Panc1 (cell line): ENCODE measurements around the gene NUP188. TPM values are rescaled to one million over a fixed set of nuclear protein-coding genes. Genes with fewer than 3 reads are reported as not detected.

Source experiments
- ATAC-seq: fragments of 200-7000 bp; cut with Tn5 transposase; 2 replicates; pipeline ENCODE4 v1.9.1; 2020; ENCODE audit warnings: mild to moderate bottlenecking, moderate library complexity
- BruUV-seq: library from RNA; stranded (reverse); fragments of 400-500 nt; replicated peaks from 2 replicates; lab custom pipeline; 2021; lab: Mats Ljungman, UMichigan
- CTCF ChIA-PET: fragments of 300-600 bp; sonication (Branson Sonifier 250); formaldehyde crosslinking; loops from one replicate; lab custom pipeline; 2022; ENCODE audit warnings: antibody characterized with exemption; lab: Charles Lee
- POLR2A ChIA-PET: fragments of 300-600 bp; sonication (Branson Sonifier 250); formaldehyde crosslinking; loops from one replicate; lab custom pipeline; 2022; ENCODE audit warnings: antibody characterized with exemption; lab: Charles Lee
- DNase-seq: peaks from one replicate; pipeline ENCODE4 v3.0.0-alpha.2; 2010; ENCODE audit warnings: low read depth, low spot score
- H3K27ac ChIP-seq: 2 replicates; pipeline ENCODE4 v1.5.1; 2011; ENCODE audit warnings: mild to moderate bottlenecking, low read length, inconsistent platforms
- H3K27me3 ChIP-seq: fragments of 200-500 bp; sonication (Bioruptor generic); 2 replicates; pipeline ENCODE4 v1.6.0; 2014; ENCODE audit warnings: low read length, inconsistent platforms; ENCODE audit not compliant: control insufficient read depth, insufficient read depth
- H3K36me3 ChIP-seq: fragments of 200-500 bp; sonication (Bioruptor generic); 2 replicates; pipeline ENCODE4 v1.5.1; 2014; ENCODE audit warnings: inconsistent platforms, mild to moderate bottlenecking, low read length, moderate library complexity; ENCODE audit not compliant: control insufficient read depth, insufficient read depth
- H3K4me1 ChIP-seq: 2 replicates; pipeline ENCODE4 v1.5.1; 2011; ENCODE audit warnings: inconsistent platforms, mild to moderate bottlenecking, low read length, moderate library complexity; ENCODE audit not compliant: control insufficient read depth, insufficient read depth
- H3K4me3 ChIP-seq, 2 experiments: 2 replicates each; pipeline ENCODE4 v1.5.1; 2011 to 2012; ENCODE audit warnings: low read depth in 2 of 2, low read length in 2 of 2, mild to moderate bottlenecking in 2 of 2, inconsistent platforms in 1 of 2, moderate library complexity in 1 of 2
- H3K9me3 ChIP-seq: fragments of 200-500 bp; sonication (Bioruptor generic); 2 replicates; pipeline ENCODE4 v1.5.1; 2014; ENCODE audit warnings: low read depth, mild to moderate bottlenecking, inconsistent platforms, low read length, moderate library complexity; ENCODE audit not compliant: control insufficient read depth, insufficient read depth
- CTCF ChIP-seq: fragments of 450-650 bp; IDR thresholded peaks from 2 replicates; pipeline ENCODE4 v1.5.1; 2017; ENCODE audit warnings: mild to moderate bottlenecking
- POLR2AphosphoS5 ChIP-seq: IDR thresholded peaks from 2 replicates; pipeline ENCODE4 v1.6.1; 2012; ENCODE audit warnings: mild to moderate bottlenecking, low read depth, low read length, moderate library complexity
- REST ChIP-seq, 2 experiments: IDR thresholded peaks; 2 replicates each; pipeline ENCODE4 v1.6.1; 2011 to 2012; ENCODE audit warnings: low read depth in 2 of 2, control low read depth in 1 of 2, low read length in 1 of 2, mild to moderate bottlenecking in 1 of 2, moderate library complexity in 1 of 2; ENCODE audit not compliant: insufficient read depth in 1 of 2
- SIN3A ChIP-seq: IDR thresholded peaks from 2 replicates; pipeline ENCODE4 v1.6.1; 2012; ENCODE audit warnings: low read depth, mild to moderate bottlenecking, low read length, moderate library complexity, borderline replicate concordance; ENCODE audit not compliant: insufficient read depth
- TCF7L2 ChIP-seq: IDR thresholded peaks from 2 replicates; pipeline ENCODE4 v1.6.1; 2011; ENCODE audit warnings: mild to moderate bottlenecking, low read depth, low read length, inconsistent platforms
- in situ Hi-C: cut with HindIII; loops from 2 replicates; pipeline ENCODE4 v1.10.0; 2016; ENCODE audit warnings: low sequenced_read_pairs, low pct_unique_long_range_greater_than_20kb
- intact Hi-C: fragments of 100-400 bp; cut with micrococcal nuclease; formaldehyde crosslinking; loops from one replicate; pipeline ENCODE4 v1.10.0; 2022; ENCODE audit not compliant: unreplicated experiment
- total RNA-seq: library from RNA; stranded (reverse); gene quantifications from one replicate; pipeline ENCODE4 v1.2.1, GENCODE V29; 2021; ENCODE audit not compliant: unreplicated experiment

NUP188 gene
- total RNA-seq, 1 experiment from 2014 or later = 69.9 TPM

- no peak for ATAC-seq
- BruUV-seq = no TSS peak
- POLR2A ChIA-PET = no interaction called here
These were observed 60.4 kb downstream of the NUP188 start for GRCh38 chr9:129007766-129008468.

GRCh38 chr9:129008469-129008965 is 61.0 kb downstream of the NUP188 start:
- DNase-seq = no peak
- H3K4me1 ChIP-seq = peaks cover 8% of the 10 kb centered on the region; the same call in 1 of the 2 replicates
- ChIA-PET POLR2A (no interaction called here), CTCF (interaction anchor here (2.7 kb wide), 1 partner anchor 20 kb away, joined by 10 read pairs; the partner anchor contains the start of gene SH3GLB2)
- no peak for ATAC-seq
- H3K27ac ChIP-seq = no peak overlapping the region
- in situ Hi-C loops = no loop called here
- H3K9me3 ChIP-seq = no peaks in the 10 kb centered on the region
- no TSS peak for BruUV-seq
- intact Hi-C loops = no loop called here
- H3K36me3 ChIP-seq = no peaks in the 10 kb centered on the region
- no peaks in the 10 kb centered on the region for H3K27me3 ChIP-seq
- no peak overlapping the region for H3K4me3 ChIP-seq
- TF ChIP-seq TCF7L2 (no peak), CTCF (no peak), SIN3A (no peak), REST (IDR thresholded peaks at IDR 0.05; ENCODE audit: insufficient read depth in 1 of 2, low read depth in 2 of 2, low read length in 1 of 2) (no peak)

More at GRCh38 chr9:129007766-129008468, 60.4 kb downstream of the NUP188 start:
- intact Hi-C loops (no loop called here), in situ Hi-C loops (no loop called here)
- H3K36me3 ChIP-seq = no peaks in the 10 kb centered on the region
- H3K4me1 ChIP-seq = peaks cover 8% of the 10 kb centered on the region; the same call in 1 of the 2 replicates
- H3K4me3 ChIP-seq = no peak overlapping the region
- DNase-seq = no peak
- CTCF ChIA-PET = interaction anchor here (2.7 kb wide), 1 partner anchor 20 kb away, joined by 10 read pairs; the partner anchor contains the start of gene SH3GLB2
- H3K9me3 ChIP-seq = no peaks in the 10 kb centered on the region
- no peaks in the 10 kb centered on the region for H3K27me3 ChIP-seq
- TF ChIP-seq TCF7L2 (no peak), CTCF (no peak), POLR2AphosphoS5 (no peak), REST (IDR thresholded peaks at IDR 0.05; ENCODE audit: insufficient read depth in 1 of 2, low read depth in 2 of 2, low read length in 1 of 2) (no peak), SIN3A (no peak)
- no peak overlapping the region for H3K27ac ChIP-seq
